HG03060 (cell line): Measurements from ENCODE around the gene LHX1.

ENCODE experiments used
- ATAC-seq: cut with Tn5 transposase; IDR thresholded peaks from one replicate; pipeline ENCODE4 v1.9.1; 2021; ENCODE audit warnings: low read depth, moderate number of reproducible peaks; ENCODE audit not compliant: unreplicated experiment

LHX1 gene

GRCh38 chr17:36937001-36937958 is at the start of gene LHX1:
TSS of gene LHX1 (plus strand) at chr17:36937475. CDS start at chr17:36938198, 723 bp downstream.
- no peak for ATAC-seq

GRCh38 chr17:36888236-36888951 is 48.9 kb upstream of the LHX1 start:
- ATAC-seq, result no peak

GRCh38 chr17:36889770-36890349 is 47.4 kb upstream of the LHX1 start:
- ATAC-seq, result no peak

- ATAC-seq, result no peak
These were observed 46.7 kb upstream of the LHX1 start for GRCh38 chr17:36890398-36891168.

- no peak for ATAC-seq
These were observed 45.0 kb upstream of the LHX1 start for GRCh38 chr17:36892112-36892838.

- no peak for ATAC-seq
These were observed 43.1 kb upstream of the LHX1 start for GRCh38 chr17:36894177-36894576.

- no peak for ATAC-seq
These were observed 42.4 kb upstream of the LHX1 start for GRCh38 chr17:36894925-36895324.

GRCh38 chr17:36899250-36900159 is 37.8 kb upstream of the LHX1 start:
- no peak for ATAC-seq

GRCh38 chr17:36900160-36900512 is 37.1 kb upstream of the LHX1 start:
- no peak for ATAC-seq

- ATAC-seq, result no peak
These were observed 35.8 kb upstream of the LHX1 start for GRCh38 chr17:36901506-36901905.

GRCh38 chr17:36907407-36907806 is 29.9 kb upstream of the LHX1 start:
- ATAC-seq, result no peak

- no peak for ATAC-seq
These were observed 26.8 kb upstream of the LHX1 start for GRCh38 chr17:36910513-36910912.

- ATAC-seq, result no peak
These were observed 26.3 kb upstream of the LHX1 start for GRCh38 chr17:36911001-36911400.

- no peak for ATAC-seq
These were observed 24.1 kb upstream of the LHX1 start for GRCh38 chr17:36913132-36913531.

GRCh38 chr17:36918211-36918691 is 19.0 kb upstream of the LHX1 start:
- ATAC-seq, result no peak

GRCh38 chr17:36919407-36919968 is 17.8 kb upstream of the LHX1 start:
- ATAC-seq, result no peak

GRCh38 chr17:36920032-36921005 is 17.0 kb upstream of the LHX1 start:
- ATAC-seq, result no peak
